ENCODE results near the gene FIBP.

The FIBP gene

GRCh38 chr11:65865550-65866172, 22.6 kb downstream of the FIBP start:
- DNase-seq (ENCODE audit: low spot score in 2 of 2) (no peak), ATAC-seq (ENCODE audit: low read depth) (no peak)
- Mint-ChIP-seq H3K9me3 (no peaks in the 10 kb centered on the region), H3K4me1 (peaks cover 13% of the 10 kb centered on the region), H3K27me3 (no peaks in the 10 kb centered on the region), H3K4me3 (no peak overlapping the region), H3K36me3 (peaks cover 24% of the 10 kb centered on the region), H3K27ac (no peak overlapping the region)

- DNase-seq (ENCODE audit: low spot score in 2 of 2) (no peak), ATAC-seq (ENCODE audit: low read depth) (no peak)
- no peaks in the 10 kb centered on the region for H3K9me3 Mint-ChIP-seq
- H3K27ac Mint-ChIP-seq, result no peak overlapping the region
- H3K4me3 Mint-ChIP-seq, result no peak overlapping the region
- H3K27me3 Mint-ChIP-seq, result no peaks in the 10 kb centered on the region
- peaks cover 14% of the 10 kb centered on the region for H3K4me1 Mint-ChIP-seq
- peaks cover 24% of the 10 kb centered on the region for H3K36me3 Mint-ChIP-seq
Observed at GRCh38 chr11:65864706-65865471, 23.4 kb downstream of the FIBP start.

GRCh38 chr11:65863889-65864705, 24.2 kb downstream of the FIBP start:
- Mint-ChIP-seq H3K9me3 (no peaks in the 10 kb centered on the region), H3K4me3 (no peak overlapping the region), H3K36me3 (peaks cover 24% of the 10 kb centered on the region), H3K4me1 (peaks cover 16% of the 10 kb centered on the region), H3K27me3 (no peaks in the 10 kb centered on the region), H3K27ac (no peak overlapping the region)
- no peak for ATAC-seq (ENCODE audit: low read depth)
- no peak for DNase-seq (ENCODE audit: low spot score in 2 of 2)

- ATAC-seq (ENCODE audit: low read depth) (no peak), DNase-seq (ENCODE audit: low spot score in 2 of 2) (no peak)
- Mint-ChIP-seq H3K4me3 (no peak overlapping the region), H3K27me3 (no peaks in the 10 kb centered on the region), H3K9me3 (no peaks in the 10 kb centered on the region), H3K36me3 (peaks cover 24% of the 10 kb centered on the region), H3K4me1 (peaks cover 22% of the 10 kb centered on the region), H3K27ac (peak overlapping the region; percentile 65)
Observed at GRCh38 chr11:65862941-65863888, 25.1 kb downstream of the FIBP start.

- ATAC-seq (ENCODE audit: low read depth) (no peak), DNase-seq (ENCODE audit: low spot score in 2 of 2) (no peak)
- H3K9me3 Mint-ChIP-seq, result no peaks in the 10 kb centered on the region
- no peaks in the 10 kb centered on the region for H3K27me3 Mint-ChIP-seq
- no peak overlapping the region for H3K4me3 Mint-ChIP-seq
- peaks cover 24% of the 10 kb centered on the region for H3K36me3 Mint-ChIP-seq
- H3K27ac Mint-ChIP-seq, result peak overlapping the region; percentile 65
- peaks cover 20% of the 10 kb centered on the region for H3K4me1 Mint-ChIP-seq
Observed at GRCh38 chr11:65862191-65862735, 26.0 kb downstream of the FIBP start.

GRCh38 chr11:65861533-65862183, 26.6 kb downstream of the FIBP start:
- Mint-ChIP-seq H3K9me3 (no peaks in the 10 kb centered on the region), H3K27ac (no peak overlapping the region), H3K36me3 (peaks cover 21% of the 10 kb centered on the region), H3K4me3 (peak overlapping the region; percentile 95), H3K27me3 (no peaks in the 10 kb centered on the region), H3K4me1 (peaks cover 20% of the 10 kb centered on the region)
- no peak for ATAC-seq (ENCODE audit: low read depth)
- no peak for DNase-seq (ENCODE audit: low spot score in 2 of 2)

- Mint-ChIP-seq H3K36me3 (peaks cover 20% of the 10 kb centered on the region), H3K27ac (peak overlapping the region; percentile 88), H3K4me3 (peak overlapping the region; percentile 95), H3K9me3 (no peaks in the 10 kb centered on the region), H3K4me1 (peaks cover 25% of the 10 kb centered on the region), H3K27me3 (no peaks in the 10 kb centered on the region)
- ATAC-seq (ENCODE audit: low read depth), result no peak
- DNase-seq (ENCODE audit: low spot score in 2 of 2), result no peak
Observed at GRCh38 chr11:65861165-65861505, 27.1 kb downstream of the FIBP start.

- H3K4me1 Mint-ChIP-seq, result peaks cover 28% of the 10 kb centered on the region
- H3K27me3 Mint-ChIP-seq, result no peaks in the 10 kb centered on the region
- no peaks in the 10 kb centered on the region for H3K9me3 Mint-ChIP-seq
- DNase-seq (ENCODE audit: low spot score in 2 of 2) (peak; percentile 96 to 97), ATAC-seq (ENCODE audit: low read depth) (peak; percentile 49)
- H3K27ac Mint-ChIP-seq, result peak within 1 kb of the TSS; percentile 88
- peaks cover 20% of the 10 kb centered on the region for H3K36me3 Mint-ChIP-seq
- peak within 1 kb of the TSS; percentile 95 for H3K4me3 Mint-ChIP-seq
Observed at GRCh38 chr11:65860278-65861164, 27.8 kb downstream of the FIBP start, which contains the start of gene MUS81. MUS81 (plus strand) TSS chr11:65860433; CDS start chr11:65860754, 321 bp downstream.

GRCh38 chr11:65859812-65860277, 28.4 kb downstream of the FIBP start:
- peaks cover 18% of the 10 kb centered on the region for H3K36me3 Mint-ChIP-seq
- ATAC-seq (ENCODE audit: low read depth) (no peak), DNase-seq (ENCODE audit: low spot score in 2 of 2) (no peak)
- peak overlapping the region; percentile 95 for H3K4me3 Mint-ChIP-seq
- H3K27ac Mint-ChIP-seq, result peak overlapping the region; percentile 88
- peaks cover 29% of the 10 kb centered on the region for H3K4me1 Mint-ChIP-seq
- no peaks in the 10 kb centered on the region for H3K27me3 Mint-ChIP-seq
- H3K9me3 Mint-ChIP-seq, result no peaks in the 10 kb centered on the region

GRCh38 chr11:65859095-65859811, 29.0 kb downstream of the FIBP start:
- peak overlapping the region; percentile 95 for H3K4me3 Mint-ChIP-seq
- peaks cover 35% of the 10 kb centered on the region for H3K4me1 Mint-ChIP-seq
- H3K27ac Mint-ChIP-seq, result peak overlapping the region; percentile 88
- peak; percentile 80 to 90 for DNase-seq (ENCODE audit: low spot score in 2 of 2)
- H3K9me3 Mint-ChIP-seq, result no peaks in the 10 kb centered on the region
- ATAC-seq (ENCODE audit: low read depth), result peak; percentile 51
- H3K36me3 Mint-ChIP-seq, result peaks cover 22% of the 10 kb centered on the region
- no peaks in the 10 kb centered on the region for H3K27me3 Mint-ChIP-seq

GRCh38 chr11:65858681-65859087, 29.6 kb downstream of the FIBP start:
- Mint-ChIP-seq H3K27ac (peak overlapping the region; percentile 88), H3K36me3 (peaks cover 21% of the 10 kb centered on the region), H3K27me3 (no peaks in the 10 kb centered on the region), H3K4me1 (peaks cover 37% of the 10 kb centered on the region), H3K9me3 (no peaks in the 10 kb centered on the region), H3K4me3 (peak overlapping the region; percentile 95)
- ATAC-seq (ENCODE audit: low read depth) (no peak), DNase-seq (ENCODE audit: low spot score in 2 of 2) (no peak)
